Measurements from ENCODE around the gene SPG7.
"Not testable (repeated sequence)": the region's sequence is repeated elsewhere in the genome, so short reads cannot be mapped to it uniquely, and the experiment has no call there.

Gene SPG7

DNA sequence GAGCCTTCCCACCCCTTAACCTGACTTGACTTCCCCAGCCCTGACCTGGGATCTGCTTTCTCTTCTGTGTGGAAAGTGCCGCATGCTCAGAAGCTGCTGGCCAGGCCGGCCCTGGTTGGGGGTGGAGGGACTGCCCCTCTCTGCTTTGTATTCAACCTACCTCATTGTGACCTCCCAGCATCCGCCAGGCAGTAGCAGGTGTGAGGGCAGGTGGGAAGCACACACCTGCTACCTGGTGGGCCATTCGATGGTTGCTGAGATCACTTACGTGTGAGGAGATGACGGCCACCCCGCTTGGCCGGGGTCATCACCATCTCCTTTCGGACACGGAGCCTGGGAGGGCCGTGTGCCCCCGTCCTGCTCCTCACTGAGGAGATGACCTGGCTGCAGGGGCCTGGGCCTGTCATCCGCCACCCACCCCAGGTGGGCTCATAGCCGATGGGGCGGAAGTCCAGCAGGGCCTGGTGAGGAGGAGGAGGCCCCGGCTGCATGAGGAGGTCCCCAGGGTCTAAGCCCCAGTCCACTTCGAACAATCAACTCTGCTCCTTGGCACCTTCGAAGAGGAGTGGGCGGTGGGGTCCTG, 74.5 kb downstream of the SPG7 start:
- no peak for DNase-seq

GRCh38 chr16:89583197-89583894, 75.1 kb downstream of the SPG7 start:
- no peak for DNase-seq

- no peak for DNase-seq
These were observed 75.9 kb downstream of the SPG7 start for GRCh38 chr16:89583895-89584644.

- no peak for DNase-seq
These were observed 76.8 kb downstream of the SPG7 start for GRCh38 chr16:89584768-89585549.

DNA sequence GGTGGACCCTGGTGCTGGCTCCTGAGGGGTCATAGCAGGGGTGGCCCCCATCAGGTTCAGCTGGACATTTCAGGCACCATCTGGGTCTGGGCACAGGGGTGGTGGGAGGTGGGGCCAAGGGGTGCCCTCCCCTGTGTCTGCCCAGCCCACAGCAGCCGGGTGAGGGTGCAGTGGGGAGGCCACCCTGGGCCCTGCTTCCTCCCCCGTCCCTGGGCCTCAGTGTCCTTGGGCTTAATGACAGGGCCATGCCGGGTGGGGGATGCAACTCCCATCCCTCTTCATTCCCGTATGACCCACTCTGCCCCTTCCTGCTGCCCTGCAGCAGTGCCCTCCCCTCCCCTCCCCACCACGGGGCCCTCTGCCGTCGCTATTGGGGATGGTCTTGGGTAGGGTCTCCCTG, 78.0 kb downstream of the SPG7 start:
- no peak for DNase-seq

DNA sequence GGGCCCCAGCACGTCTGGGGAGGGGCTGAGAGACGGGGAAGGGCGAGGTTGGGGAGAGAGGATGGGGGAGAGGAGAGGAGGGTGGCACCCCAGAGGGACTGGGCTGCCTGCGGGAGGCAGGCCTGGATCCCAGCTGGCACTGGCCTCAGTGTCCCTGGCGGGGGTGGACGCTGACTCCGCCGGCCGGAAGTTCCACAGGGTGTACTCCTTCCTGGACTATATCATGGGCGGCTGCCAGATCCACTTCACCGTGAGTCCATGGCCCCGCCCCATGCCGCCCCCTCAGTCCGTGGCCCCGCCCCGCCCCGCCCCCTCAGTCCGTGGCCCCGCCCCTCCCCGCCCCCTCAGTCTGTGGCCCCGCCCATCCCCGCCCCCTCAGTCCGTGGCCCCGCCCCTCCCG, 78.7 kb downstream of the SPG7 start:
- no peak for DNase-seq

DNA sequence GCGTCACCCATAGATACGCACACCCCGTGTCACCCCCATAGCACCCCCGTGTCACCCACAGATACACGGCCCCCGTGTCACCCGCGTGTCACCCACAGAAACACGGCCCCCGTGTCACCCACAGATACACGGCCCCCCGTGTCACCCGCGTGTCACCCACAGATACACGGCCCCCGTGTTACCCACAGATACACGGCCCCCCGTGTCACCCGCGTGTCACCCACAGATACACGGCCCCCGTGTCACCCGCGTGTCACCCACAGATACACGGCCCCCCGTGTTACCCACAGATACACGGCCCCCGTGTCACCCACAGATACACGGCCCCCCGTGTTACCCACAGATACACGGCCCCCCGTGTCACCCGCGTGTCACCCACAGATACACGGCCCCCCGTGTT, 79.5 kb downstream of the SPG7 start:
- DNase-seq, result not testable (repeated sequence)

DNA sequence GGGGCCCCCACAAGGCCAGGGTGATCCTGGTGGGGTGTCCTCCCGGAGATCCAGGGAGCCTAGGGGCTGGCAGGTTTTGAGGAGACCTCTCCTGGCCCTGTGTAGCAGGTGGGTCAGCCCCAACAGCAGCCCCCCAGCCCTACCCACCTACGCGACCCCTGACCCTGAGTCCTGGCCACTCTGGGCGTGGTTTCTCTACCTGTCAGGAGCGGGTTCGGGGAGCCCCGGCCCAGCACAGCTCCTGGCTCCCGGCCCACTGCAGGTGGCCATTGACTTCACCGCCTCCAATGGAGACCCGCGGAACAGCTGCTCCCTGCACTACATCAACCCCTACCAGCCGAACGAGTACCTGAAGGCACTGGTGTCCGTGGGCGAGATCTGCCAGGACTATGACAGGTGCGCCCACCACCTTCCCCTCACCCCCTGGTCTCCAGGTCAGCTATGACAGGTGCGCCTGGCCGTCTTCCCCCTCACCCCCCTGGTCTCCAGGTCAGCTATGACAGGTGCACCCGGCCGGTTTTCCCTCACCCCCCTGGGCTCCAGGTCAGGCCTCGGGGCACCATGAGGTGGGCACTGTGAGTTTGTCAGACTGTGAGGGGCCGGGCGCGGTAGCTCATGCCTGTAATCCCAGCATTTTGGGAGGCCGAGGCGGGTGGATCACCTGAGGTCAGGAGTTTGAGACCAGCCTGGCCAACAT, 80.4 kb downstream of the SPG7 start:
- DNase-seq, result no peak

DNA sequence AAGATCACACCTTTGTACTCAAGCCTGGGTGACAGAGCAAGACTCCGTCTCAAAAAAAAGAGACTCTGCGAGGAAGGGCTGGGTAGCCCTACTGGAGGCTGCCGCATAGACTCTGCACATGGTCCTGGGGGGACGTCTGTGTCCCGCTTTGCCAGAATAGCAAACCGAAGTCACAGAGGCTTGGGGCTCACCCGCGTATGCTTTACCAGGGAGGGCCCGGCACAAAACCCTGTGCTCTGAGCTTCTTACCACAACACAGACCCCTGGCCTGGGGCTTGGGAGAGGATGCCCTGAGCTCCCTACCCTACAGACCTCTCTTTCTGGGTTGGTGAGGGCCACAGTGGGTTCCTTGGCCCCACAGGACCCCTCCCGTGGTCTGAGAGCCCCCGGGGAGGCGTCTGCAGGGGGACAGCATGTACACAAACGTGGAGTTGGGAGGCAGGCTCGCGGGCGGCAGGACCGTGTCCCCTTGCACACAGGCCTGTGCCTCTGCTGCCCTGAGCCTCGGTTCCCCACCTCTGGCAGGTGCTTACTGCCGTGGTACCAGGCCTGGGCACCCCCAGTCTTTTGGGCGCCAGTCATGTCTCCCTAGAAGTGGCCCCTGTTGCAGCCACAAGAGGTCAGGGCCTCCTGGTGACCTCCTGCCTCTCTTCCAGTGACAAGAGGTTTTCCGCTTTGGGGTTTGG, 81.2 kb downstream of the SPG7 start:
- no peak for DNase-seq

- DNase-seq, result no peak
These were observed 85.6 kb downstream of the SPG7 start for GRCh38 chr16:89593841-89594240.

GRCh38 chr16:89595330-89596060, 87.3 kb downstream of the SPG7 start:
- DNase-seq, result no peak

DNA sequence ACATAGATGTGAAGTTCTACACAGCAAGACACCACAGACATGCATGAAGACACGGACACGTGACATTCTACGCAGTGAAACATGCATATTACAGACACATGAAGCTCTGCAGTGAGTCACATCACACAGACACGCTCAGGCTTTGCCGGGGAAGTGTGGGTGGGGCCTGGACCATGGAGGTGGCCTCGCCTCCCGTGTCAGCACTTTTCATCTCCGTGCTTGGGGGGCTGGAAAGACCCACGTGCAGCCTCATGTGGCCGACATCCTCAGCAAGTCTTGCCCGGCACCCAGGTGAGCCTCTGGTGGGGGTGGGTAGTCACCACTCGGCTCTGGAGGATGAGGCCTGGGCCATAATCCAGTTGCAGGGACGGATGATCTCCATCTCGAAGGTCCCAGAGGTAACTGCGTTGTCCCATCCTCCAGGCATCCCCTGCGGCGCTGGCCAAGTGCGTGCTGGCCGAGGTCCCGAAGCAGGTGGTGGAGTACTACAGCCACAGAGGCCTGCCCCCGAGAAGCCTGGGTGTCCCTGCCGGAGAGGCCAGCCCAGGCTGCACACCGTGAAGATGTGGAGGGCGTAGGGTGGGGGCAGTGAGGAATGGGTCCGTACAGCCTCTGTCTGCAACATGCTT, 88.0 kb downstream of the SPG7 start:
- no peak for DNase-seq

DNA sequence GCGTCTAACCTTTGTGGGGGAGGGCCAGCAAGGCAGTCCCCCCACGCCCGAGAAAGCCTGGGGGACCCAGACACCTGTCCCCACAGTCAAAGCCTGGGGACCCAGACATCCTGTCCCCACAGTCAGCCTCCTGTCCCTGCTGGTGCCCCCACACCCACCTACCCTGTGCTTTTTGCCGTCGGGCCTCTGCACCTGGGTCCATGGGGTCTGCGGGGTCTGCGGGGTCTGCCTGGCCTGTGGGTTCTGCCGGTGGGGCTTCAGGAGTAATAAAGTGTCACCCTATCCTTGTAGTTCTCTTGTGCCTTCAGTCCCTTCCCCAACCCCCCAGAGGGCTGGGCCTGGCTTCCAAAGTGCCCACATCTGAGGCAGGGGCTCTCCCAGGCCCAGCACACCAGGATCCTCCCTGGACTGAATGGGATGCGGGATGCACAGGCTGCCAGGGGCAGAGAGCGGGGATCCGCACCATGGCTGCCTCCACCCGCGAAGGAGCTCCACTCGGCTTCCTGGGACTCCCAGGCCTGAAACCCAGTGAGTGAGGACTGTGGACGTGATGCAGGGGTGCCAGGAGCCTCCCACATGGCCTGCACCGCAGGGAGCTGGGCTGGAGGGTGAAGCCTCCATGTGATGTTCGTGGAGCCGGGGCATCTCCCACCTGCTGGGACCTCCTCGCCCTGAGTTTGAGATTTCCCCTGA, 88.9 kb downstream of the SPG7 start:
- DNase-seq, result no peak

DNA sequence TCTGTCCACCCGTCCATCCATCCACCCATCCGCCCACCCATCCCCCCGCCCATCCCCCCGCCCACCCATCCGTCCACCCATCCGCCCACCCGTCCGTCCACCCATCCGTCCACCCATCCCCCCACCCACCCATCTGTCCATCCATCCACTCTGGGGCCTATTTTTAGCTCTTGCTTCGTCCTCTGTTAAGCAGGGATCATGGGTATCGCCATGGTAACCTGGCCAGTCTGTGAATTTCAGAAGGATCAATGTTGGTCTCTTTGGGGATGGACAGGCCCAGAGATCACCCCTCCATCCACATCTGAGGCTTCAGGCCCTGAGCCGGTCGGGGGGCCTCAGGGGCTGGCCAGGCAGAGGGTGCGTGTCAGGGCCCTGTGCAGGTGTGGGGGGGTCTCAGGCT, 90.0 kb downstream of the SPG7 start:
- no peak for DNase-seq

DNA sequence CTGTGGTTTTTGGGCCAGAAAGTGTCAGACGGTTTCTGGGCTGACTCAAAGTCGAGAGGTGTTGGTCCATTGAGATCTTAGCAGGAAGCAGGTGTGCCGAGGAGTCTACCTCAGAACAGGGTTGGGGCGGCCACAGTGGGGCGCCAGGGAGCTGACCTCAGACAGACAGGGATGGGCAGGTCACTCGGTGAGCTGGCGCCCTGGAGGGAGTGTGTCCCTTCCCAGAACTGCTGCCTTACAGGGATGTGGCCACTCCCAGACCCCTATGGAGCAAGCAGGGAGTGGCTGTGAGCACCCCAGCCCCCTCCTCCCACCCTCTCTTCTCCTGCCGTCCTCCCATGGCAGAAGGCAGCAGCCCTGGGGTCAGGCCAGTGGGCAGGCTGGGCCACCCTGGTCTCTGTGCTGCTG, 91.3 kb downstream of the SPG7 start:
- DNase-seq, result no peak

- no peak for DNase-seq
These were observed 91.7 kb downstream of the SPG7 start for GRCh38 chr16:89599902-89600301.

DNA sequence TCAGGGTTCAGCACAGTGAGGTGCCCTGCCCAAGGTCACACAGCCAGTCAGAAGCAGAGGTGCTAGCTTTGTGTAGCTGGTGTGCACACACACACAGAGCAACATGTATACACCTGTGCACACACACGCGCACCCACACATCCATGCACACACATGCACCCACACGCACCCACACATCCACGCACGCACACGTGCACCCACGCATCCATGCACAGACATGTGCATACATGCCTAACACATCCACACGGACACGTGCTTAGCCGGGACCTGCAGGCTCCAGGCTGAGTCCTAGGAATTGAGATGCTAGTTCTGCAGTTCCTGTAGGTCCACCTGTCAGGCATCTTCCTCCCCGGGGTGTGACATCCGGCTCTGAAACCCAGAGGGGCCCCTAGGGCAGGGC, 92.2 kb downstream of the SPG7 start:
- no peak for DNase-seq

GRCh38 chr16:89600956-89601355, 92.8 kb downstream of the SPG7 start:
- no peak for DNase-seq

DNA sequence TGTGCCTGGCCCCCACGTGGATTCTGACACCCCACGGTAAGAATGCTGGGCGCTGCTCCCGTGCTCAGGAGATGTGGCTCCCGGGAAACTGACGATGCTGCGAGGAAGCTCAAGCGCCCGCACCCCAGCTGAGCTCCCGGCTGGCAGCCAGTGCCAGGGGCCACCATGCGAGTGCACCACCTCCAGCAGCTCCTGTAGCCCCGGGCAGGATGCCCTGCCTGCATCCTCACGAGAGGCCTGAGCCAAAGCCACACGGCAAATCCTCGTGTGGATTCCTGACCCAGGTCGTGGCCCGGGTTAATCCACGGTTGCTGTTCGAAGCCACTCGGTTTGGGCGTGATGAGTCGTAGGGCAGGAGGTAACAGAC, 93.7 kb downstream of the SPG7 start:
- no peak for DNase-seq

DNA sequence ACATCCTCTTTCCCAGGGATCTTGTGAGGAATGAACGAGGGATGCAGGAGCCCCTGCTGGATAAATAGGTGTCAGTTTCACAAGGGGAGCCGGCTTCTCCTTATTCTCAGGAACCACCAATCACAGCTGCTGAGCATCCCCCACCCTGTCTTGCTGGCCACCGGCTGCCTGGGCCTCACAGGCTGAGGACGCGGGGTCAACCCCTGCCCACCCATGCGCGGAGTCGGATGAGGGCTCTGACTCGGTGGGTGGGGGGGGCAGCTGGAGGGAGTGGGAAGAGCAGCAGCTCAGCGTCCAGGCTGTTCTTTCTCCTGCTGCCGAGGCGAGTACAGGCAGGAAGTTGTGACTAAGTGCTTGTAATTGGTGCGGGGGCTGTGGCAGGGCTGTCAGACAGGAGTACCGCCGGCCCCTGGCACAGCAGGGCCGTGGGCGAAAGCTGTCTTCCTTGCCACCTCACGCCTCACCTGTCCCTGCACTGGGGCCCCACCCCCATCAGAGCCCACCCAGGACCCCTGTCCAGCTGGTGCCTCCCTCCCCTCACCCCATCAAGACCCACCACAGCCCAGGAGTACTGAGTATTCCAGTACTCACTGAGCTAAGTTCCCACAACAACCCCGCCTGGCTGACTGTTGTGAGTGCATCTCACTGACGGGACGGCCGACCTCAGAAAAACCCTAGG, 94.2 kb downstream of the SPG7 start:
- DNase-seq, result no peak

All from NCI-H1694 (cell line).